ENCODE measurements around the gene OTUD7B. TPM values are rescaled to one million over a fixed set of nuclear protein-coding genes. Genes with fewer than 3 reads are reported as not detected.
"Not testable (repeated sequence)": the region's sequence is repeated elsewhere in the genome, so short reads cannot be mapped to it uniquely, and the experiment has no call there.

The OTUD7B gene
- total RNA-seq, 3 donors from 2014 or later (not counting 1 experiment from before 2014, with no cell fraction given) = 10.6 to 19.6 (median 12.3) TPM

DNA sequence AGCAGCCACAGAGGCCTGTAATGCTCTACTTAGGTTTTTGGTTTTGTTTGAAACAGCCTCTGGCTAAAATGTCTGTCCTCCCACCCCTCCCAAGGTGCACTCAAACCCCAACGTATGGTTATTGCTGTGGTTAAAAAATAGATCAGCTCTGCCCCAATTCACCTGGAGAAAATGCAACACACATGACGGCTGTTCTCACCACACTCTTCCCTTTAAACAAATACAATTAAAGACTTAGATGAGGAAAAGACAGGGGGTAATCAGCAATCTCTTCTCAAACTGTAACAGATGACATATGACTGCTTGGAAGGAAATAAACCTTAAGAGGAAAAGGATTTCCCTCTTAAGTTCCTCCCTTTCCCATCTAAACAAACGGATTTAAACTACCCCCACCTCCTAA, 67.6 kb downstream of the OTUD7B start:
- H3K36me3 Mint-ChIP-seq = peaks cover 11% of the 10 kb centered on the region
- Histone ChIP-seq H3K4me3 (ENCODE audit: low read length) (no peak overlapping the region), H3K9me3 (ENCODE audit: control insufficient read depth, insufficient read depth, low read length) (no peaks in the 10 kb centered on the region), H3K4me1 (ENCODE audit: control insufficient read depth, insufficient read depth, low read length) (peaks cover 5% of the 10 kb centered on the region), H3K36me3 (ENCODE audit: control insufficient read depth, insufficient read depth, low read length) (peaks cover 15% of the 10 kb centered on the region), H3K27me3 (ENCODE audit: control insufficient read depth, insufficient read depth, low read length) (no peaks in the 10 kb centered on the region), H3K27ac (ENCODE audit: low read length) (no peak overlapping the region)
- no peaks in the 10 kb centered on the region for H3K27me3 Mint-ChIP-seq (ENCODE audit: low read depth in 2 of 2)
- DNase-seq (no peak), ATAC-seq (no peak)
- 41% methylated on average over 1 of the region's 3 CpGs for WGBS (ENCODE audit: insufficient coverage)
- H3K27ac Mint-ChIP-seq = peak overlapping the region in 1 of 2 donors; percentile 7
- no peak for TF ChIP-seq CTCF (IDR thresholded peaks at IDR 0.05)
- H3K4me3 Mint-ChIP-seq = no peak overlapping the region
- peaks cover 0 to 2% of the 10 kb centered on the region in 2 donors for H3K4me1 Mint-ChIP-seq
- intact Hi-C loops (cut with micrococcal nuclease) = no loop called here
- H3K9me3 Mint-ChIP-seq = no peaks in the 10 kb centered on the region

DNA sequence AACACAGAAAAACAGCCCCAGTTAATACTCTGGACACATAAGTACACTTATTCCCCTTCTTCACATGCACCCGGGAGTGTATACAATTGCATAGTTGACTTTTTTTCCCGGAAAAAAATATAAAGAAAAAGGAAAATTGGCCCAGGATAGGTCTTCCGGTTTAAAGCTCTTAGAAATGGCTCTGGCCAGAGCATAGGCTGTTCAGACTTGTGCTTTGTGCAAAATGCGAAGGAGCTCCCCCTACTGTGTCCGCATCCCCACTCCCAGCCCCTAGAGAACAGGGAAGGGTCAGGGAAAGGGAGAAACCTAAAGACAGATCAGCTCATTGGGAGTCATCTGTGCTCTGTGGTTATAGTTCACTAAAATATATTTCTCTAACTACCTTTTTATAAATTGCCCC, 68.3 kb downstream of the OTUD7B start:
- H3K27ac ChIP-seq (ENCODE audit: low read length) = no peak overlapping the region
- no peak for DNase-seq
- no peak for TF ChIP-seq CTCF (IDR thresholded peaks at IDR 0.05)

DNA sequence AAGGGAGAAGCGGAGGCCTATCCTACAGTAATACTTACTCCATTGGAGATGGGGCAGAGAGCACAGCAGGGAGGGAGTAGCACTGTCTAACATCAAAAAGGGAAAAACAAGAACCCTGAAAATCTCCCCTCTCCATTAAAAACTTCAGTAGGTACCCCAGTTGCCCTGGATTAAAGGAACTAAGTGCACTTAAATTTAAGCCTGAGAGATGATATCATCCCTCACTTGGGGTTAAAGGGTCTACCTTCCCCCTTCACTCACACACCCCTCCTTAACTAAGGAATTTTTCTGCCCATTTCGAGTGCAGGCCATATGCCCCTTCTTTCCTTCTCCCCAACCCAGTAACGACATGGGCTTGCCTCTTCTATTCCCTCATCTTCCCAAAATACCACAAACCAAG, 70.1 kb downstream of the OTUD7B start:
- Histone ChIP-seq H3K4me1 (ENCODE audit: control insufficient read depth, insufficient read depth, low read length) (peaks cover 7% of the 10 kb centered on the region), H3K27ac (ENCODE audit: low read length) (no peak overlapping the region), H3K9me3 (ENCODE audit: control insufficient read depth, insufficient read depth, low read length) (no peaks in the 10 kb centered on the region), H3K27me3 (ENCODE audit: control insufficient read depth, insufficient read depth, low read length) (no peaks in the 10 kb centered on the region), H3K36me3 (ENCODE audit: control insufficient read depth, insufficient read depth, low read length) (peaks cover 12% of the 10 kb centered on the region), H3K4me3 (ENCODE audit: low read length) (no peak overlapping the region)
- no peak for TF ChIP-seq CTCF (IDR thresholded peaks at IDR 0.05)
- Mint-ChIP-seq H3K36me3 (peaks cover 11% of the 10 kb centered on the region), H3K27me3 (ENCODE audit: low read depth in 2 of 2) (no peaks in the 10 kb centered on the region), H3K27ac (no peak overlapping the region), H3K9me3 (no peaks in the 10 kb centered on the region), H3K4me1 (peaks cover 0 to 8% of the 10 kb centered on the region in 2 donors), H3K4me3 (no peak overlapping the region)
- ATAC-seq = no peak
- WGBS (ENCODE audit: insufficient coverage) = 93% methylated on average over 2 of the region's 3 CpGs
- no peak for DNase-seq
- intact Hi-C loops (cut with micrococcal nuclease) = no loop called here

More for the DNA sequence above, 68.3 kb downstream of the OTUD7B start:
- Mint-ChIP-seq H3K36me3 (peaks cover 11% of the 10 kb centered on the region), H3K9me3 (no peaks in the 10 kb centered on the region), H3K4me1 (peaks cover 0 to 8% of the 10 kb centered on the region in 2 donors), H3K27me3 (ENCODE audit: low read depth in 2 of 2) (no peaks in the 10 kb centered on the region), H3K4me3 (no peak overlapping the region), H3K27ac (no peak overlapping the region)
- H3K4me3 ChIP-seq (ENCODE audit: low read length) = no peak overlapping the region
- H3K9me3 ChIP-seq (ENCODE audit: control insufficient read depth, insufficient read depth, low read length) = no peaks in the 10 kb centered on the region
- intact Hi-C loops (cut with micrococcal nuclease) = no loop called here
- H3K27me3 ChIP-seq (ENCODE audit: control insufficient read depth, insufficient read depth, low read length) = no peaks in the 10 kb centered on the region
- peaks cover 7% of the 10 kb centered on the region for H3K4me1 ChIP-seq (ENCODE audit: control insufficient read depth, insufficient read depth, low read length)
- whole genome bisulfite sequencing (ENCODE audit: insufficient coverage) = 85% methylated on average over 5 of the region's 5 CpGs
- ATAC-seq = no peak
- peaks cover 12% of the 10 kb centered on the region for H3K36me3 ChIP-seq (ENCODE audit: control insufficient read depth, insufficient read depth, low read length)

DNA sequence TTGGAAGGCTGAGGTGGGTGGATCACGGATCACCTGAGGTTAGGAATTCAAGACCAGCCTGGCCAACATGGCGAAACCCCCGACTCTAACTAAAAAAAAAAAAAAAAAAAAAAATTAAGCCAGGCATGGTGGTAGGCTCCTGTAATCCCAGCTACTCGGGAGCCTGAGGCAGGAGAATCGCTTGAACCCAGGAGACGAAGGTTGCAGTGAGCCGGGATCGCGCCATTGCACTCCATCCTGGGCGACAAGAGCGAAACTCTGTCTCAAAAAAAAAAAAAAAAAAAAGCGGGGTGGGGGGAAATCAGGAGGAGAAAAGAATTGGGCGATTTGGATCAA, 71.9 kb downstream of the OTUD7B start:
- ATAC-seq; H3K4me3 ChIP-seq (ENCODE audit: low read length); H3K4me1 Mint-ChIP-seq; H3K27me3 ChIP-seq (ENCODE audit: control insufficient read depth, insufficient read depth, low read length); H3K9me3 Mint-ChIP-seq; H3K36me3 ChIP-seq (ENCODE audit: control insufficient read depth, insufficient read depth, low read length); H3K4me3 Mint-ChIP-seq; H3K27me3 Mint-ChIP-seq (ENCODE audit: low read depth in 2 of 2); H3K9me3 ChIP-seq (ENCODE audit: control insufficient read depth, insufficient read depth, low read length); H3K27ac Mint-ChIP-seq; H3K36me3 Mint-ChIP-seq; H3K4me1 ChIP-seq (ENCODE audit: control insufficient read depth, insufficient read depth, low read length); DNase-seq; H3K27ac ChIP-seq (ENCODE audit: low read length); intact Hi-C loops (cut with micrococcal nuclease): not testable (repeated sequence)
- WGBS (ENCODE audit: insufficient coverage) = 97% methylated on average over 8 of the region's 13 CpGs

Data from natural killer cell (primary cell).